HUES64 (cell line): ENCODE measurements around the gene CACNA1B.

Experiments used
- H3K27ac ChIP-seq: 2 replicates; pipeline ENCODE4 v1.7.0; 2013; ENCODE audit warnings: low read depth, low read length, inconsistent platforms
- H3K27me3 ChIP-seq: 2 replicates; pipeline ENCODE4 v1.6.1; 2013; ENCODE audit warnings: mild to moderate bottlenecking, low read length; ENCODE audit not compliant: insufficient read depth
- H3K36me3 ChIP-seq: 2 replicates; pipeline ENCODE4 v1.6.1; 2013; ENCODE audit warnings: mild to moderate bottlenecking, low read length; ENCODE audit not compliant: insufficient read depth
- H3K4me1 ChIP-seq: 2 replicates; pipeline ENCODE4 v1.6.1; 2013; ENCODE audit warnings: mild to moderate bottlenecking, low read length, moderate library complexity; ENCODE audit not compliant: insufficient read depth
- H3K4me3 ChIP-seq: 2 replicates; pipeline ENCODE4 v1.5.1; 2013; ENCODE audit warnings: mild to moderate bottlenecking, low read length, moderate library complexity
- H3K9ac ChIP-seq: 2 replicates; pipeline ENCODE4 v1.6.1; 2013; ENCODE audit warnings: mild to moderate bottlenecking, low read depth, low read length
- H3K9me3 ChIP-seq: 2 replicates; pipeline ENCODE4 v1.6.1; 2013; ENCODE audit warnings: low read depth, low read length; ENCODE audit not compliant: insufficient read depth
- WGBS: fragments of 150-250, 120-280 bp; methylation state at CpG from one replicate; pipeline ENCODE4 v1.1.7; 2013; ENCODE audit warnings: missing lambda C conversion rate; 5-methylcytosine and 5-hydroxymethylcytosine counted together

The CACNA1B gene

DNA sequence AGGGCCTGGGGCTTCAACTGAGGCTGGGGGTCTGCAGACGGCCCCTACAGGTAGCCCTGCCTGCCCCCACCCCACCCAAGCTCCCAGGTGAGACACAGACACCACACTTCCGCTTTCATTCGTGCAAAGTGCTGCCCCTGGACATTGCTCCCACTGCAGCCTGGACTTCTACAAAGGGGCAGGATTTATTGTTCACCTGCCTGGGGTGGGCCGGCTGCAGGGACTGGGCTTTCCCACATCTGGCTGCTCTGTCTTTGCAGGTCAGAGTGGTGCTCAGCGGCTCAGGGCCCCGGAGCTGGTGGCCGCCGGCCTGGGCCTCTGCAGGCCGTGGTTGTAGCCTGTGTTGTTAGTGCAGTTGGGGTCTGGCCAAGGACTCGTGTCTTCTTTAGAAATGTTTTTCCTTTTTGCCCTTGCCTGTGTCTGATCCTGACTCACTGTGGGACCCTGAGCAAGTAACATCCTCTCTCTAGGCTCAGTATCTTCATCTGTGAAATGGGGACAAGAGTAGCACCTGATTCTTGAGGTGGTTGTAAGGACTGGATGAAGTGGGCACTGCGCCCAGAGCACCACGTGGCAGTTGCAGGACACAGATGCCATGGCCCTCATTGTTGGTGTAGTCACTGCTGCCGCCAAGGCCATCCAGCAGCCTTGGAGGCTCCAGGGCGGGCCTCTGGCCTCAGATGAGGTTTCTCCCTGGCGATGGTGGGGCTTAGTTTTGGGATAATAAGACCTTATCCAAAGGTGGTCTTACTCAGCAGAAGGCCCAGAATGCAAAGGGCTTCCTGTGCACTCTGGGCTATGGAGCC, 143.9 kb downstream of the CACNA1B start:
- WGBS = 83% methylated on average over 15 of the region's 15 CpGs
- H3K9ac ChIP-seq = no peak overlapping the region

DNA sequence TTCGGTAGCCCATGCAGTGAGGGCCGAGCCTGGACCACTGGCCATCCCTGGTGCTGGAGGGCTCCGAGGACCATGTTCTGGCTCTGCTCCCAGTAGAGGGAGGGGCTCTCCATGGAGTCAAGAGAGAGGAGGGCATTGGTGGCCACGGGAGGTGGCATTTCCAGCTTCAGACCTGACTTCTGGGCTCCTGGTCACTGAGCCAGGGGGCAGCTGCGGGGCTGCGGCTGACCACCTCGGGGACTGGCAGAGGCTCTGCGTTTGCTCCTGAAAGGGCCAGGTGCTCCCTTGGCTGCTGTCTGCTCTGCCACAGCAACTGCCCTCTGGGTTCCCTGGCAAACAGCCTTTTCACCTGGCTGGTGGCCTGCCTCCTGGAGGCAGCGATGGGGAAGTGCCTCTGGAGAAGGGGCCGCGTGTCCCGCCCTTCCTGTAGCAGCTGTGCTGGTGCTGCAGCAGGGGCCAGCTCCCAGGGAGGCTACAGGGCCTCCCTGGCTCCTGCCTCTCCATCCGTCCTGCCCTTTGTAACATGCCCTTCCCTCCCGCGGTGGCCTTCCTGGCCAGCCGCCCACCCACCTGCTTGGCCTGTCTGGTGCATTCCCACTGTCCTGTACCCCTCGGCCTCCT, 144.6 kb downstream of the CACNA1B start:
- no peak overlapping the region for H3K9ac ChIP-seq
- peaks cover 25% of the 10 kb centered on the region for H3K27me3 ChIP-seq
- peak overlapping the region; percentile 56; the same call in 1 of the 2 replicates for H3K4me3 ChIP-seq
- 87% methylated on average over 17 of the region's 17 CpGs for WGBS
- peaks cover 13% of the 10 kb centered on the region for H3K36me3 ChIP-seq
- no peaks in the 10 kb centered on the region for H3K9me3 ChIP-seq
- no peak overlapping the region for H3K27ac ChIP-seq
- no peaks in the 10 kb centered on the region for H3K4me1 ChIP-seq

More for the DNA sequence above, 143.9 kb downstream of the CACNA1B start:
- Histone ChIP-seq H3K27ac (no peak overlapping the region), H3K36me3 (peaks cover 13% of the 10 kb centered on the region), H3K9me3 (no peaks in the 10 kb centered on the region), H3K4me3 (no peak overlapping the region), H3K27me3 (peaks cover 25% of the 10 kb centered on the region), H3K4me1 (no peaks in the 10 kb centered on the region)

DNA sequence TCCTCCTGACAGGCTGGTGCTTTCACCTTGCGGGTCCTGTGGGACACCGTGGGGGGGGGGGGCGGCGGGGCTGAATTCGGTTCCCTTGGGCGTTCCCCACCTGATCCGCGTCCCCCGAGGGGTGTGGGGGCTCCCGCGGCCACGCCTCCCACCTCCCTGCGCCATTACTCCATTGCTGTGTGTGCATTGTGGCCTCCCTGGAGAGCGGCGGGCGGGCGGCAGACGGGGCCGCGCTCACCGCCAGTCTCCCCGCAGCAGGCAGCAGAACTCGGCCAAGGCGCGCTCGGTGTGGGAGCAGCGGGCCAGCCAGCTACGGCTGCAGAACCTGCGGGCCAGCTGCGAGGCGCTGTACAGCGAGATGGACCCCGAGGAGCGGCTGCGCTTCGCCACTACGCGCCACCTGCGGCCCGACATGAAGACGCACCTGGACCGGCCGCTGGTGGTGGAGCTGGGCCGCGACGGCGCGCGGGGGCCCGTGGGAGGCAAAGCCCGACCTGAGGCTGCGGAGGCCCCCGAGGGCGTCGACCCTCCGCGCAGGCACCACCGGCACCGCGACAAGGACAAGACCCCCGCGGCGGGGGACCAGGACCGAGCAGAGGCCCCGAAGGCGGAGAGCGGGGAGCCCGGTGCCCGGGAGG, 145.3 kb downstream of the CACNA1B start:
- 92% methylated on average over 67 of the region's 69 CpGs for WGBS
- no peaks in the 10 kb centered on the region for H3K4me1 ChIP-seq
- H3K27ac ChIP-seq = no peak overlapping the region
- H3K27me3 ChIP-seq = peaks cover 25% of the 10 kb centered on the region
- H3K4me3 ChIP-seq = peak overlapping the region; percentile 56
- H3K9ac ChIP-seq = peak overlapping the region; percentile 45; the same call in 1 of the 2 replicates
- H3K36me3 ChIP-seq = peaks cover 13% of the 10 kb centered on the region
- no peaks in the 10 kb centered on the region for H3K9me3 ChIP-seq

DNA sequence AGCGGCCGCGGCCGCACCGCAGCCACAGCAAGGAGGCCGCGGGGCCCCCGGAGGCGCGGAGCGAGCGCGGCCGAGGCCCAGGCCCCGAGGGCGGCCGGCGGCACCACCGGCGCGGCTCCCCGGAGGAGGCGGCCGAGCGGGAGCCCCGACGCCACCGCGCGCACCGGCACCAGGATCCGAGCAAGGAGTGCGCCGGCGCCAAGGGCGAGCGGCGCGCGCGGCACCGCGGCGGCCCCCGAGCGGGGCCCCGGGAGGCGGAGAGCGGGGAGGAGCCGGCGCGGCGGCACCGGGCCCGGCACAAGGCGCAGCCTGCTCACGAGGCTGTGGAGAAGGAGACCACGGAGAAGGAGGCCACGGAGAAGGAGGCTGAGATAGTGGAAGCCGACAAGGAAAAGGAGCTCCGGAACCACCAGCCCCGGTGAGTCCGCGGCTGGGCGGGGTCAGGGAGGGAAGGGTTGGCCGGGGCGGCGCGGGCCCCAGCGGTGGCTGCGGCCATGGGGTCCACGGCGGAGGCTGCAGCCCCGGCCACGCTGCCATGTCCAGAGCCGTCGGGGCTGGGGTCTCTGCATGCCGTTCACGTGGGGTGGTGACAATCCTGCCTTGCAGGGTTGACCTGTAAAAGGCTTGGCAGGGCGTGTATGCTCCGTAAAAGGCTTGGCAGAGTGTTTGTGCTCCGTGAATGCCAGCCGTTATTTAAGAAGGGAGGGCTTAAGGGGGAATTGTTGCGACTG, 146.0 kb downstream of the CACNA1B start:
- H3K36me3 ChIP-seq = peaks cover 13% of the 10 kb centered on the region
- peaks cover 25% of the 10 kb centered on the region for H3K27me3 ChIP-seq
- peak overlapping the region; percentile 45 for H3K9ac ChIP-seq
- H3K4me3 ChIP-seq = peak overlapping the region; percentile 56
- H3K4me1 ChIP-seq = no peaks in the 10 kb centered on the region
- no peaks in the 10 kb centered on the region for H3K9me3 ChIP-seq
- H3K27ac ChIP-seq = no peak overlapping the region
- WGBS = 92% methylated on average over 84 of the region's 84 CpGs

DNA sequence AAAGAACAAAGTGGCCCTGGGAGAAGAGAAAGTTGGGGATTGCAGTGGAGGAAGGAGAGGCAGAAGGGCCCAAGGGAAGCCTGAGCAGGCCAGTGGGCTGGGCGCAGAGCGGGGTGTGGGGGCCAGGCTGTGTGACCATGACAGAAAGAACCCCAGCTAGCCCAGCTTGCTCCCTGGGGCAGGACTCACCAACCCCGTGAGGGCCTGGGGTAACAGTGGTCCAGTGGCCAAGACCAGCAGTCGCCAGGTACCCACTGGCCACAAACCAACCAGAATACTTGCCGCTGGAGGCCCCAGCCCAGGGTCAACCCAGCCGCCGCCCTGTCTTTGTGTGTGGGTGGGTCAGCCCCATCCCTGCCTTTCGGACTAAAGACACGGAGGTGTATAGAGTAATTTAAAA, 146.5 kb downstream of the CACNA1B start:
- Histone ChIP-seq H3K9me3 (no peaks in the 10 kb centered on the region), H3K27me3 (peaks cover 25% of the 10 kb centered on the region), H3K4me1 (no peaks in the 10 kb centered on the region), H3K27ac (no peak overlapping the region), H3K9ac (0 out of 2 replicates have a peak overlapping the region, but pooled peaks have one; percentile 45), H3K4me3 (peak overlapping the region; percentile 56), H3K36me3 (peaks cover 13% of the 10 kb centered on the region)
- 87% methylated on average over 9 of the region's 9 CpGs for WGBS

DNA sequence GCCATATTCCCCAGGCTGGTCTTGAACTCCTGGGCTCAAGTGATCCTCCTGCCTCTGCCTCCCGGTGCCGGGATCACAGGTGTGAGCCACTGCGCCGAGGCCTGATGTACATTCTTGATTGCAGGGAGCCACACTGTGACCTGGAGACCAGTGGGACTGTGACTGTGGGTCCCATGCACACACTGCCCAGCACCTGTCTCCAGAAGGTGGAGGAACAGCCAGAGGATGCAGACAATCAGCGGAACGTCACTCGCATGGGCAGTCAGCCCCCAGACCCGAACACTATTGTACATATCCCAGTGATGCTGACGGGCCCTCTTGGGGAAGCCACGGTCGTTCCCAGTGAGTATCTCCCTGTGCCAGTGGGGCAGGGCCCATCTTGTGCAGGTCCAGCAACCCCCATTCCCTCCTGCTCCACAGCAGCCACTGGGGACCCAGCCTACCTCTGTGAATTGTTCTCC, 147.3 kb downstream of the CACNA1B start:
- Histone ChIP-seq H3K36me3 (peaks cover 13% of the 10 kb centered on the region), H3K27ac (no peak overlapping the region), H3K9me3 (no peaks in the 10 kb centered on the region), H3K4me3 (no peak overlapping the region), H3K4me1 (no peaks in the 10 kb centered on the region), H3K9ac (no peak overlapping the region), H3K27me3 (peaks cover 25% of the 10 kb centered on the region)
- WGBS = 91% methylated on average over 11 of the region's 11 CpGs

DNA sequence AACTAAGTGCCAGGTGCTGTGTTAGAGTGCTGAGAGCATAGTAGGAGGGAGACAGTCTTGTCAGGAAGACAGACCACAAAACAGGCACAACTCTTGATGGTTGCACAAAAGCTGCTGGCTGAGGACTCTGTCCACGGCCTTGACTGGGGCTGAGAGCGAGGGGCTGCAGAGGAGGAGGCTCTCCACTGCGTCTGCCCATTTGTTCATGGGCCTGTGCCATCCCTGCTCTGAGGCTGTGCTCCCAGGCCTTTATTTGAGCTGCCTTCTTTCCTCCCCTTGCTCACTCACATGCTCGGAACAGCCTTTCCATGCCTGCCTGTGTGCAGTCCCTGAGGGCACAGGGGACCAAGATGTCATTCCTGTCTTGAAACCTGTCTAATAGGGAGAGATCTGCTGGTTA, 147.8 kb downstream of the CACNA1B start:
- H3K9ac ChIP-seq = no peak overlapping the region
- no peak overlapping the region for H3K4me3 ChIP-seq
- no peaks in the 10 kb centered on the region for H3K9me3 ChIP-seq
- 65% methylated on average over 4 of the region's 4 CpGs for WGBS
- no peaks in the 10 kb centered on the region for H3K4me1 ChIP-seq
- H3K27ac ChIP-seq = no peak overlapping the region
- H3K27me3 ChIP-seq = peaks cover 25% of the 10 kb centered on the region
- peaks cover 13% of the 10 kb centered on the region for H3K36me3 ChIP-seq

DNA sequence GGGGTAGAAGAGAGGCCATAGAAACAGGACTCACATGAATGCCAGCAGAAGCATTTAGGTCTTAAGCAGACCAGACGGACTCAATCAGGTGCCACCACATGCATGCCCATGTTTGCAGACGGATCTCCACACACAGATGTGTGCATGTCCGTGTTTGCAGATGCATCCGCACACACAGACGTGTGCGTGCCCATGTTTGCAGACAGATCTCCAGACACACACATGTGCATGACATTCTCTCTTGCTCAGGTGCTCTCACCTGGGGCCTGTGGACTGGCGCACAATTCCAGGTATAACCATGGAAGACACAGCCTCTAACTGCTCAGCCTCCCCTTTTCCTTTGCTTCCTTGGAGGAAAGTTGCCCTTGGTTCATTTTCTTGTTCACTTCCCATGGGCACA, 148.3 kb downstream of the CACNA1B start:
- Histone ChIP-seq H3K27me3 (peaks cover 25% of the 10 kb centered on the region), H3K9ac (no peak overlapping the region)
- WGBS = 86% methylated on average over 7 of the region's 7 CpGs

DNA sequence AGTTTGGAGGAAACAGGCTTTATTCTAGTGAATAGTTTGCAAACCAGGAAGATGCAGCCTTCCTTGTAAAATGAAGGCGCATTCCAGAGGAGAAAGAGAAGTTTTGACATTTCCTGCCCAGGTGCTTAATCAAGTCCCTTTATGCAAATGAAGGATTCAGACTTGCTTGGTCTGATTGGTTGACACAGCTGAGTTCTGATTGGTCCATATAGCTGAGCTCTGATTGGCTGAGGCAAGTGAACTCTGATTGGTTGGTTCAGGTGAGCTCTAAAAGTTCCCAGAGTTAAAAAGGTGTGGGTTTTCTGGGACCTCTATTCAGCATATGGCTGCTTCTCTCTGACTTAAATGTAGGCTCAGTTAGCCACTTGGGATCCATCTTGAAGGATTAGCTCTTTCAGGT, 151.0 kb downstream of the CACNA1B start:
- Histone ChIP-seq H3K4me1 (no peaks in the 10 kb centered on the region), H3K36me3 (peaks cover 13% of the 10 kb centered on the region), H3K9ac (no peak overlapping the region), H3K9me3 (no peaks in the 10 kb centered on the region), H3K27me3 (peaks cover 12% of the 10 kb centered on the region), H3K4me3 (no peak overlapping the region), H3K27ac (no peak overlapping the region)
- WGBS = 92% methylated on average over 1 of the region's 1 CpG

More for the DNA sequence above, 148.3 kb downstream of the CACNA1B start:
- H3K4me1 ChIP-seq = no peaks in the 10 kb centered on the region
- H3K27ac ChIP-seq = no peak overlapping the region
- H3K36me3 ChIP-seq = peaks cover 13% of the 10 kb centered on the region
- no peaks in the 10 kb centered on the region for H3K9me3 ChIP-seq
- H3K4me3 ChIP-seq = no peak overlapping the region

DNA sequence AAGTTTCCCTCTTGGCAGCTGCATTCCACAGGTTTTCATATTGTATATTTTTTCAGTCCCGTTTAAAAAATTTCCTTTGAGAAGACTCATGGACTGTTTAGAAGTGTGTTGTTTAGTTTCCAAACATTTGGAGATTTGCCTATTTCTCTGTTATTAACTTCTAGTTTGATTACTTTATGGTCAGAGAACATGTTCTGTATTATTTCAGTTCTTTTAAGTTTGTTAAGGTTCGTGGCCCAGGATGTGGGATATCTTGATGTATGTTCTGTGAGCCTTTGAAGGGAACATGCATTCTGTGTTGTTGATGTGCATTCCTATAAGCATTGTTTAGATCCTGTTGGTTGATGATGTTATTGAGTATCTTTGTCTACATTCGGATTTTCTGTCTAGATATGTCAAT, 153.6 kb downstream of the CACNA1B start:
- Histone ChIP-seq H3K27me3 (no peaks in the 10 kb centered on the region), H3K9ac (no peak overlapping the region), H3K4me3 (no peak overlapping the region), H3K27ac (no peak overlapping the region), H3K4me1 (no peaks in the 10 kb centered on the region), H3K36me3 (no peaks in the 10 kb centered on the region; the same call in none of the 2 replicates), H3K9me3 (no peaks in the 10 kb centered on the region)
- WGBS = 77% methylated on average over 3 of the region's 3 CpGs
